Brain microvascular endothelial cell (primary cell): ENCODE results near the gene SYNGR4.
"Not testable (repeated sequence)": the region's sequence is repeated elsewhere in the genome, so short reads cannot be mapped to it uniquely, and the experiment has no call there.

Source experiments
- DNase-seq: peaks from one replicate; pipeline ENCODE4 v3.0.0-alpha.2; 2020
- H3K27ac ChIP-seq: fragments of 250-450 bp; sonication (Bioruptor Pico); 2 replicates; pipeline ENCODE4 v1.5.1; 2020; ENCODE audit warnings: mild to moderate bottlenecking, moderate library complexity
- H3K27me3 ChIP-seq: fragments of 250-450 bp; sonication (Bioruptor Pico); replicated peaks from 2 replicates; pipeline ENCODE4 v1.5.1; 2020; ENCODE audit warnings: mild to moderate bottlenecking
- H3K36me3 ChIP-seq: fragments of 250-450 bp; sonication (Bioruptor Pico); replicated peaks from 2 replicates; pipeline ENCODE4 v1.5.1; 2020; ENCODE audit warnings: mild to moderate bottlenecking
- H3K4me3 ChIP-seq: 2 replicates; pipeline ENCODE4 v1.5.1; 2011; ENCODE audit warnings: low read depth, mild to moderate bottlenecking, control low read depth, low read length, moderate library complexity
- in situ Hi-C: cut with HindIII; loops from 2 replicates; pipeline ENCODE4 v1.10.0; 2017; ENCODE audit warnings: low sequenced_read_pairs, low pct_ligation_motif_present
- TF ChIP-seq, protein P1 (sequence below): IDR thresholded peaks from 2 replicates; pipeline ENCODE4 v1.5.1; 2011; ENCODE audit warnings: low read depth, mild to moderate bottlenecking, moderate library complexity, low read length, control low read depth, inconsistent platforms; ENCODE audit errors: missing control alignments

The SYNGR4 gene, protein sequence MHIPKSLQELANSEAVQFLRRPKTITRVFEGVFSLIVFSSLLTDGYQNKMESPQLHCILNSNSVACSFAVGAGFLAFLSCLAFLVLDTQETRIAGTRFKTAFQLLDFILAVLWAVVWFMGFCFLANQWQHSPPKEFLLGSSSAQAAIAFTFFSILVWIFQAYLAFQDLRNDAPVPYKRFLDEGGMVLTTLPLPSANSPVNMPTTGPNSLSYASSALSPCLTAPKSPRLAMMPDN

DNA sequence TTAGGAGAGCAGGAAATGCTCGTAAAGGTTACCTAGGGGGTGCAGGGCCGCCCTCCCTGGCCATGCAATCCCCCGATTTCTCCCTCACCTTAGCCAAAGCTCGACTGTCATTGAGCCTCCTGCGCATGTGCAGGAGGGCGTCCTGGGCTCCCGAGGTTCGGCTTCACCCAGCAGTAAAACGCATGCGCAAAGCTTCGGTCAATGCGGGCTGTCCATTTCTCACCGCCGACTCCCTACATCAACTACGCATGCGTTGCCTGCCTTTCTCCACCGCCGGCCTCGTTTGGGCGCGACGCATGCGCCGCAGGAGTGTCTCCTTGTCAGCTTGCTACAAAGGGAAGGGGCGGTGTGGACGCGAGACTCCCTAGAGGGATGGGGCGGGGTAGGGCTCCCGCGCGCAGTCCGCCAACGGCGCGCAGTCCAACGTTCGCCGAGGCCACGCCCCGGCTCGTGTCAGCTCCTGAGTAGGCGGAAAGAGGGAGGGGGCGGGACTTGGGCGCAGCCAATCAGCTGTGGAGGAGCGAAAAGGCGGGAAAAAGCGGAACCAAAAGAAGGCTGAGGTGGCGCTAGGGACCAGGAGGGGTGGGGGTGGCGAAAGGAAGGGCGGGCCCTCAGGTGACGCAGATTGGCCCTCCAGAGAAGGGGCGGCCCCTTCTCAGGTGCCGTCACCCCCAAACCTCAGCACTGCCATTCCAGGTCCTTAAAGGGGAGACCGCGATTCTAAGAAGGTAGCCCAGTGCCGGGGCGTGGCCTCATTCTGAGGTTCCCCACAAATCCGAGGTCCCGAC, at the start of gene SYNGR4, which contains the start of gene TMEM143:
TSS of gene SYNGR4 (plus strand) at position 558 of the 788 bp plus-strand sequence. CDS start 1,476 bp downstream, outside the sequence.
TSS of gene TMEM143 (minus strand) at position 131 of the 788 bp plus-strand sequence. CDS start at position 111, 20 bp downstream.
- in situ Hi-C loops, result no loop called here
- H3K27ac ChIP-seq, result peak within 1 kb of the TSS; percentile 44
- no peaks in the 10 kb centered on the region for H3K36me3 ChIP-seq
- H3K4me3 ChIP-seq, result peak within 1 kb of the TSS; percentile 70
- peak; percentile 99 for DNase-seq
- H3K27me3 ChIP-seq, result no peaks in the 10 kb centered on the region
- TF ChIP-seq, protein P1, sequence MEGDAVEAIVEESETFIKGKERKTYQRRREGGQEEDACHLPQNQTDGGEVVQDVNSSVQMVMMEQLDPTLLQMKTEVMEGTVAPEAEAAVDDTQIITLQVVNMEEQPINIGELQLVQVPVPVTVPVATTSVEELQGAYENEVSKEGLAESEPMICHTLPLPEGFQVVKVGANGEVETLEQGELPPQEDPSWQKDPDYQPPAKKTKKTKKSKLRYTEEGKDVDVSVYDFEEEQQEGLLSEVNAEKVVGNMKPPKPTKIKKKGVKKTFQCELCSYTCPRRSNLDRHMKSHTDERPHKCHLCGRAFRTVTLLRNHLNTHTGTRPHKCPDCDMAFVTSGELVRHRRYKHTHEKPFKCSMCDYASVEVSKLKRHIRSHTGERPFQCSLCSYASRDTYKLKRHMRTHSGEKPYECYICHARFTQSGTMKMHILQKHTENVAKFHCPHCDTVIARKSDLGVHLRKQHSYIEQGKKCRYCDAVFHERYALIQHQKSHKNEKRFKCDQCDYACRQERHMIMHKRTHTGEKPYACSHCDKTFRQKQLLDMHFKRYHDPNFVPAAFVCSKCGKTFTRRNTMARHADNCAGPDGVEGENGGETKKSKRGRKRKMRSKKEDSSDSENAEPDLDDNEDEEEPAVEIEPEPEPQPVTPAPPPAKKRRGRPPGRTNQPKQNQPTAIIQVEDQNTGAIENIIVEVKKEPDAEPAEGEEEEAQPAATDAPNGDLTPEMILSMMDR, result no peak

DNA sequence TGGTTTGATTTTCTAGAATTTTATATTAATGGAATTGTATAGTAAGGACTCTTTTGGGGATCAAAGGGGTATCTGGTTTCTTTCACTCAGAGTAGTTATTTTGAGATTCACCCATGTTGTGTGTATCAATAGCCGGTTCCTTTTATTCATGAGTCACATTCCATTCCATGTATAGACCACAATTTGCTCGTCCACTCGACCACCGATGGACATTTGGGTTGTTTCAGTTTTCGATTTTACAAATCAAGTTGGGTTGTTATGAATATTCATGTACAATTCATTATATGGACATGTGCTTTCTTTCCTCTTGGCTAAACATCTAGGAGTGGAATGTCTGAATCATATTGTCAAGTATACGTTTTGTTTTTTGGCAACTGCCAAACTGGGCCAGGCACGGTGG, 48.5 kb upstream of the SYNGR4 start:
- in situ Hi-C loops, result no loop called here
- Histone ChIP-seq H3K36me3 (no peaks in the 10 kb centered on the region), H3K4me3 (no peak overlapping the region), H3K27ac (no peak overlapping the region), H3K27me3 (no peaks in the 10 kb centered on the region)
- no peak for DNase-seq
- TF ChIP-seq, protein P1, result no peak

DNA sequence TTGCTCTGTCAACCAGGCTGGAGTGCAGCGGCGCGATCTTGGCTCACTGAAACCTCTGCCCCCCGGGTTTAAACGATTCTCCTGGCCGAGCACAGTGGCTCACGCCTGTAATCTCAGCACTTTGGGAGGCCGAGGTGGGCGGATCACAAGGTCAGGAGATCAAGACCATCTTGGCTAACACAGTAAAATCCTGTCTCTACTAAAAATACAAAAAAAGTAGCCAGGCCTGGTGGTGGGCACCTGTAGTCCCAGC, 46.5 kb upstream of the SYNGR4 start:
- H3K4me3 ChIP-seq, H3K27ac ChIP-seq, DNase-seq, in situ Hi-C loops, H3K27me3 ChIP-seq, H3K36me3 ChIP-seq: not testable (repeated sequence)

DNA sequence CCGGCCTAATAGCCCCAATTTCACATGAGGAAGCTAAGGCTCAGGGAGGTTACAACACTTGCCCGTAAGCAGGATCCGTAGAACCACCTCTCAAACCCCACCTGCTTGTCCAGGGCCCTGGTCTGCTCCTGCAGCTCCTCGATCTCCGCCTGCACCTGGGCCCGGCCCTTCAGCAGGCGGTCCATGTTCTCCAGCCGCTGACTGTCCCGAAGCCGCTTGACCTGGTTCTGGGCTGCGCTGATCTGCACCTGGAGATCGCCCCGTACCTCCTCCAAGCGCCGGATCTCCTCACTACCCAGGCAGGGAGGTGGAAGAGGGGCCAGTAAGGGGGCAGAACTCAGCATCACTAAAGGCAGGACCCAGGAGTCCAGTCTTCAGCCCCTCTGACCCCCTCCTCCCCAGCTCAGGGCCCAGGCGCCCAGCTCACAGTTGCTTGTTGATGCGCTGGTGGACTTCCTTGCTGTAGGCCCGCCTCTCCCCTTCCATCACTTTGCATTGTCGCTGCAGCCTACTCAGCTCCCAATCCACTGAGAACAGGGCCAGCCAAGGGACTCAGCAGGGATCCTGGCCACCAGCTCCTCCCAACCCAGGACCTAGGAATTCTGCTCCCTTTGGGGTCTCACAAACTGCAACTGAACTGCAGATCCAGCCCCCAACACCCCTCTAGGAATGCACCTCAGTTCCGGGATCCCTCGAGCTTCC, 45.7 kb upstream of the SYNGR4 start:
- Histone ChIP-seq H3K27me3 (no peaks in the 10 kb centered on the region), H3K27ac (no peak overlapping the region), H3K4me3 (no peak overlapping the region), H3K36me3 (no peaks in the 10 kb centered on the region)
- DNase-seq, result no peak
- in situ Hi-C loops, result no loop called here
- TF ChIP-seq, protein P1, result no peak

DNA sequence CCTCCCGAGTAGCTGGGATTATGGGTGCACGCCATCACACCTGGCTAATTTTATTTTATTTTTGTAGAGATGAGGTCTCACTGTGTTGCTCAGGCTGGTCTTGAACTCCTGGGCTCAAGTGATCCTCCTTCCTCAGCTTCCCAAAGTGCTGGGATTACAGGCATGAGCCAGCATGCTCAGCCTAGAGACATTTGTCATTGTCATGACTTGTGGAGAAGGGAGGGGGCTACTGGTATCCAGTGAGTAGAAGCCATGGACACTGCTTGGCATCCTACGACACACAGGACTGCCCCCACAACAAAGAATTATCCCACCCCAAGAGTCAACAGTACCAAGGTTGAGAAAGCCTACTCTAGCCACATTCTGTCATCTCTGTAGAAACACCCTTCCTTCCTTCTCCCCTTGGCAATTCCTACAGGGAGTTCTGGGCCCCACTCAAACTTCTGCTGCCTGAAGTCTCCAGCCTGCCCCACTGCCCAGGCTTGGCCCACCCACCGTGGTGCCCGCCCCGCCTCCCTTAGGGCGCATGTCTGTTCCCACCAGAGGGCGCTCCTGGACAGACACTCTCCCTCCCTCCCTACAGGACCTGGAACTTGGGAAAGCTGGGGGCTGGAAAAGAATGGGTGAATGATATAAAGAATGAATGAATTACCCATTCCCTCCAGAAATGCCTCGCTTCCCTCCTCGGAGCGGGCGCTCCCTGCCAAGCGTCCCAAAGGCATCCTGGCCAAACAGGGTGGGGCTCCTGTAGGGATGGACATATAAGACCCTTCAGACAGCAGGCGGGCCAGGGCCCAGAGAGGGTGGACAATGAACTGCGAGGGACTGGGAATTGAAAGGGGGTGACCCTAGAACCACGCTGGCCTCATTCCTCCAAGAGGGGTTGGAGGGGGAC, 44.3 kb upstream of the SYNGR4 start:
- no peak overlapping the region for H3K27ac ChIP-seq
- in situ Hi-C loops, result no loop called here

More for the DNA sequence above, 44.3 kb upstream of the SYNGR4 start:
- H3K36me3 ChIP-seq, result no peaks in the 10 kb centered on the region
- H3K4me3 ChIP-seq, result no peak overlapping the region
- DNase-seq, result peak; percentile 73
- no peaks in the 10 kb centered on the region for H3K27me3 ChIP-seq
- TF ChIP-seq, protein P1, result peak; percentile 93
